NCI-H446 (cell line): ENCODE results near the gene DNAL1.
"Not testable (repeated sequence)": the region's sequence is repeated elsewhere in the genome, so short reads cannot be mapped to it uniquely, and the experiment has no call there.

Experiments used
- DNase-seq, 2 experiments: peaks; one replicate each; lab custom pipeline; 2025; lab: John Stamatoyannopoulos, UW

Gene DNAL1

DNA sequence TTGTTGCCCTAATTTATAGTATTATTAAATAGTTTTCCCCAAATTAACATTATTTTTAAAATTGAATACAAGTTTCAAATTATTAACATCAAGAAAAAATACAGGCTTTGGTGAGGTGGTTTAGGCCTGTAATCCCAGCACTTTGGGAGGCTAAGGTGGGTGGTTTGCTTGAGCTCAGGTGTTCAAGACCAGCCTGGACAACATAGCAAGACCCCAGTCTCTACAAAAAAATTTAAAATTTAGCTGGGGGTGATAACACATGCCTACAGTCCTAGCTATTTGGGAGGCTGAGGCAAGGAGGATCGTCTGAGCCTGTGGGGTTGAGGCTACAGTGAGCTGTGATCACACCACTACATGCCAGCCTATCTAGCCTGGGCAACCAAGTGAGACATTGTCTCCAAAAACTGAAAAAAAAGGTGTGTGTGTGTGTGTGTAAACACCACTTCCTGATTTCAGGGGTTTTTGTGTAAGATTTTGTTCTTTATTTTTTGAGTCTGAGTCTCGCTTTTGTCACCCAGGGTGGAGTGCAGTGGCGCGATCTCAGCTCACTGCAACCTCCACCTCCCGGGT is 3.9 kb upstream of the DNAL1 start:
- no peak for DNase-seq

DNA sequence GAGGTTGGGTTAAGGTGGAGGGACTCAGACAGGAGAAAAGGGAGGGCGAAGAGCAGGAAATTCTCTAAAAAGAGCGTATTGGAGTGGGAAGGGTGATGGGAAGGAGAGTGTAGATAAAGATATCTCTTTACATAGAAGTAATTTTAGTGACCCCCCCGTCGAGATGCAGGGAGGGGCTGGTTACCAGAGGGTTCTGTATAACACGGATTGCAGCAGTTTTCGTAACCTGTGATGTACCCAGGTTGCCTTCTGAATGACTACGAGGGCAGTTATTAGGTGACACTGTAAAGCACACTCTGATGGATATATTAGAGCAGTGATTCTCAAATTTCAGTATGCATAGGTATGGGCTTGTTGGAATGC is 443 bp downstream of the DNAL1 start:
- no peak for DNase-seq

DNA sequence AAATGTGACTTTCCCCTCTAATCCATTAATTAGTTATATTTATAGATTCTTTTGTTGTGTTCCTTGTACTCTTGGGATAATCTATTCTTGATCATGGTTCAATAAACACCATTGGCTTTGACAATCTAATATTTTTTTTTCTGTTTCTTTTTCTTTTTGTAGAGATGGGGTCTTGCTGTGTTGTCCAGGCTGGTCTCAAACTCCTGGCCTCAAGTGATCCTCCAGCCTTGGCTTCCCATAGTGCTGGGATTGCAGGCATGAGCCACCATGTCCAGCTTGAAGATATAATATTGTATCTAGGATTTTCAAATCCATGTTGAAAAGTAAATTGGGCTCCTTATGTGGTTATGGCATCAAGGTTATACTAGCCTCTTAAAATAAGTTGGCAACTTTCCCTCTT is 6.2 kb downstream of the DNAL1 start:
- no peak for DNase-seq

DNA sequence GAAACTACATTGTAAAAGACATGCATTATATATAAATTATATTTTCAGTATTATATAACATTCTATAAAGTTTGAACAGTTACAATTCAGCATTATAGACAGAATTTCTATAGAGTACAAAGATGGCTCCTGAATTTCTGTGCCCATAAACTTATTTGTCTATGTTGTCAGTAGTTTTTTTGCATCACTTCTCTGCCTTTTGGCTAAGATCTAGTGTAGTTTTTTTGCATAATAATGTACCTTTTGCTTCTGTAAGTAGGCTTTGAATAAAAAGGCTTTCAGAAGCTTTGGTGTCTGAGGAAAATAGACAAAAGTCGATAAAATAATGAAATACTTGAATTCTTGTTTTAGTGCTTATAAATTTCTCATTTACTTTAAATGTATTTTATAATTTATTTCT is 11.1 kb downstream of the DNAL1 start:
- no peak for DNase-seq

DNA sequence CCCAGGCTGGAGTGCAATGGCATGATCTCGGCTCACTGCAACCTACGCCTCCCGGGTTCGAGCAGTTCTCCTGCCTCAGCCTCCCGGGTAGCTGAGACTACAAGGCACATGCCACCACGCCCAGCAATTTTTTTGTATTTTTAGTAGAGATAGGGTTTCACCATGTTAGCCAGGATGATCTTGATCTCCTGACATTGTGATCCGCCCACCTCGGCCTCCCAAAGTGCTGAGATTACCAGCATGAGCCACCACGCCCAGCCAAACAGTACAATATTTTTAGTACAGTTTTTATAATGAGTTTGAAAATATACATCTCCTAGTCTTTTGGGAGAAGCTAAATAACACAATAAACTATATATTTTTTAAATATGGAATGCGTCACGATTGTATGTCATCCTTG is 14.4 kb downstream of the DNAL1 start:
- DNase-seq, result not testable (repeated sequence)

DNA sequence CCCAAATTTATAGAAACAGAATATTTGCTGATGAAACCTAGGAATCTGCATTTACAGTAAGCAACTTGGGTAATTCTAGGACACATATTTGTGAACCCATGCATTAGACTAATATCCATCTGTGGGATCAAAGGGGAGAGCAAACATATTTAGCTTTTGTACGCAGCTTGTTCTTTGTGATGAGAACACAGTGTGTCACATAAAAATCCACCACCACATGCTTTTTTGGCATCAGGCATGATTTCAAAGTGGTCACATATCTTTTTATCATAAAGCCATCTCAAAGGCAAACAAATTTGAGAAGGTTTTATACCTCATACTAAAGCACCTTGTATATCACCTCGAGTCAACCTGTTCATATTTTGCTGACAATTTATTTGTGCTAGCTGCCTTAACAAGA is 15.7 kb downstream of the DNAL1 start:
- no peak for DNase-seq

DNA sequence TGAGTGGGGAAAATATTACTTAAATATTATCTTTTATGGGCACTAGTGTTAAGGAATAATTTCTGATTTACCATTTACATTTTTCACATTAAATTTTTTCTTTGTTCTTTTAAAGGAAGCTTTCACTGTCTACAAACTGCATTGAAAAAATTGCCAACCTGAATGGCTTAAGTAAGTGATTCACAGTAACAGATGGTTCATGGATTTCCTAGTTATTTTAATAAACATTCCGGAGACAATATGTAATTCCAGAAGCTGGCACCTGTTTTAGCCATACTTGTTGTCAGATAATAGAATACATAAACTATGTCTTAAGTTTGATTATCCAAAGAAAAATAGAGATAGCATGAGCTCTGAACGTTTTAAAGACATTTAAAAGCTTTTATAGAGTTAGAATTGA is 17.1 kb downstream of the DNAL1 start:
- DNase-seq, result peak in 1 of 2 experiments; percentile 32

DNA sequence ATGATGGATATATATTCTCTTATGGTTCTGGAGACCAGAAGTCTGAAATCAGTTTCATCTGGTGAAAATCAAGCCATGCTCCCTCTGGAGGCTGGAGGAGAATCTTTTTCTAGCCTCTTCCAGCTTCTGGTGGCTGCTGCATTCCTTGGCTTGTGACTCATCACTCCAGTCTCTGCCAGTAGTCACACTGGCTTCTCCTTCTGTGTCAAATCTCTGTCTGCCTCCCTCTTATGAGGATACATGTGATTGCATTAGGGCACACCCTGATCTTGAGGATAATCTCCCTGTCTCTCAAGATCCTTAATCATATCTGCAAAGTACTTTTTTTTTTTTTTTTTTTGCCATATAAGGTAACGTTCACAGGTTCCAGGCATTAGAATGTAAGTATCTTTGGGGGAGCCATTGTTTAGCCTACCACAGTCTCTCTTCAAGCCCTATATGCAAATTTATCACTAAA is 17.7 kb downstream of the DNAL1 start:
- DNase-seq, result peak; percentile 25 to 76

DNA sequence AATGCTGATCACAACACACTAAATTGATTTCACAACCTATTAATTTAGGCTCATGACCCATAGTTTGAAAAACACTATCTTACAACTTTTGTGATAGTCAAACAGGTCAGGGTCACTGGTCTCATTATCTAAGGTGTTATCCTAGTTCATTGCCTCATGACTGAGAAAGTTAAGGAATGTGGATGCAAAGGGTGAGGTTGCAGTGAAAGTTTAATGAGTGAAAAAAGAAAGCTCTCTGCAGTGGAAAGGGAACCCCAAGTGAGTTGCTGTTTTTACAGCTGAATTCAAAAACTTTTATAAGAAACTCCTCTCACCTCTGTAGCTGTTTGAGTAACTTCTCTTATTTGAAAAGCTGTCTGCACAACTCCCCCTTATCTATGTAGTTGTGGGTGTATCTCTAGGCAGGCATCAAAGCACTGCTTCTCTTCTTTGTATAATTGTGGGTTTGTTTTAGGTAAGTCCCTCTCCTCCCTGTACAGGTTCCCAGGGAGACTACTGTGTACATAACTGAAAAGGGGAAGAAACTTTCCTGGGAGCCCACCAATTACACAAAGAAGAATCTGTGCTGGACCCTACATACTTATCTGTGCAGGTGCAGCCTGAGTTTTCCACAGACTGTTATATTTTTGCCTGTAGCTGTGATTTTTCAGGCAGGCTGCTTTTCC is 18.9 kb downstream of the DNAL1 start:
- DNase-seq, result no peak

DNA sequence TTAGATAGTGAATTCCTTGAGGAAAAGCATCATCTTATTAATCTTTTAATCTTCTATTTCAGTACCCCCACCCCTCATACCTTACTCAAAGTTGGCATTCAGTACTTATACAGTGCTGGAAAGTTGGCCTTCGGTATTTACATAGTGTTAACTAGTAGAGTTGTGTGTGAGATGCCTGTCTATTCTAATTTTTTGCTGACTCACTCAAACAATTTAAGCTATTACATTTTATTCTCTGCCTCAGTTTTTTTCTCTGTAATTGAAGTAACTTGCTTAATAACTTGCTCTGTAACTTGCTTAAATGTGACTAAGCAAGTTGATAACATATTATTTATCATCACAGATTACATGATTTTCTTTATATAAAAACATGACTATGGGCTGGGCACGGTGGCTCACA is 20.3 kb downstream of the DNAL1 start:
- DNase-seq, result no peak

DNA sequence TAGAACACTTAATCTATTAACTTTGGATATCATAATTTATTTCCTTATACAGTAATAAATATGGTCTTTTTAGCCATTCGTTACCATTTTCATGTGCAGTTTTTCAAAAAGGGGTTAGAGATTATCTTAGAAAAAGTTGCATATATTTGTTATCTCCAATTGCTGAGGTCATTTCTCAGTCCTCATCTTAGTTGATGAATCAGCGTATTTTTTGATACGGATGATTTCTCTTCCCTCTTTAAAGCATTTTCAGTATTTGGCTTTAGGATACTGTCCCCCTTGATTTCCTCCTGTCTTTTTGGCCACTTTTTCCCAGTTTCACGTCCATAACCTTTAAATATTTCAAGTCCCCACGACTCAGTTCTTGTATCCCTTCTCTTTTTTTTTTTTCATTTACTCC is 21.8 kb downstream of the DNAL1 start:
- DNase-seq, result no peak

DNA sequence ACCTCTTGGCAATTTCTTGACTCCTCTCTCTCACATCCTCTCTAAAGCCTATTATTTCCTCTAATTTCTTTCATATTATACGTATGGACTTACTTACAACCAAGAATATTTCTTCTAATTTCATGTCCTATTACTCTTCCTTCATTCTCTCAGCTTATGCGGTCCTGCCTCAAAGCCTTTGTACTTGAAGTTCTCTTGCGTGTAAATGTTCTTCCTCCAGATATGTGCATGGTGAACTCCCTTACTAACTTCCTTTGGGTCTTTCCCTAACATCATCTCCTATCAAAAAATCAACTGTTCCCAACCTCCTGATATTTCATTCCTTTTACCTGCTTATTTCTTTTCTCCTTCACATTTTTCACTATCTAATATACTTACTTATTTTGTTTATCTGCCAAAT is 23.1 kb downstream of the DNAL1 start:
- DNase-seq, result no peak

DNA sequence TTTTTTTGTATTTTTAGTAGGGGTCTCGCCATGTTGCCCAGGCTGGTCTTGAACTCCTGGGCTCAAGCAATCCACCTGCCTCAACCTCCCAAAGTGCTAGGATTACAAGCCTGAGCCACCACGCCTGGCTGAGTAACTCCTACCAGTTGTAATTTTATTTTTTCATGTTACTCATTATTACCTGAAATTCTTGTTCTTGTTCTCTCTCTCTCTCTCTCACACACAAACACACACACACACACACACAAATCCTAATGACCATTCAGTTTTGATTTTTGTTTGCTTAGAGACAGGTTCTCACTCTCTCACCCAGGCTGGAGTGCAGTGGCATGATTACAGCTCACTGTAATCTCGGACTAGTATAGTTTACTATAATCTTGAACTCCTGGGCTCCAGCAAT is 30.2 kb downstream of the DNAL1 start:
- no peak for DNase-seq

DNA sequence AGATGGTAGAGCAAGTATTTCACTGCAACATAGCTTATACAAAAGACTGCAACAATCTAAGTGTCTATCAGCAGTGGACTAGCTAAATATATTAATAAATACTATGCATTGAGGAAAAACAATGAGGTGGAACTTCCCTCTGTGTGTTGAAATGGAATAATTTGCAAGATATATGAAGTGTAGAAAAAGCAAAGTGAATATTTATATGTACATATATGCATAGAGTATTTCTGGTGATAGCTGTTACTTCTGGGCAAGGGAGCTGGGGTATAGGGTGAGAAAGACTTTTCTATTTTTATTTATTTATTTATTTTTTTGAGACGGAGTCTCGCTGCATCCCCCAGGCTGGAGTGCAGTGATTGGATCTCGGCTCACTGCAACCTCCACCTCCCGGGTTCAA is 33.9 kb downstream of the DNAL1 start:
- DNase-seq, result no peak

DNA sequence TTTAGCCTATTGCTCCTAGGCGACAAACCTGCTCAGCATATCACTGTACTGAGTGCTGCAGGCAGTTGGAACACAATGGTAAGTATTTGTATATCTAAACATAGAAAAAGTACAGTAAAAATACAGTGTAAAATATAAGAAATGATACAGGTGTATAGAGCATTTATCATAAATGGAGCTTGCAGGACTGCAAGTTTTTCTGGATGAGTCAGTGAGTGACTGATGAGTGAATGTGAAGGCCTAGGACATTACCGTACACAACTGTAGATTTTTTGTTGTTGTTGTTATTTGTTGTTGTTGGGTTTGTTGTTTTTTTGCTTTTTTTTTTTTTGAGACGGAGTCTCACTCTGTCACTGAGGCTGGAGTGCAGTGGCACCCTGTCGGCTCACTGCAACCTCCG is 36.0 kb downstream of the DNAL1 start:
- no peak for DNase-seq

DNA sequence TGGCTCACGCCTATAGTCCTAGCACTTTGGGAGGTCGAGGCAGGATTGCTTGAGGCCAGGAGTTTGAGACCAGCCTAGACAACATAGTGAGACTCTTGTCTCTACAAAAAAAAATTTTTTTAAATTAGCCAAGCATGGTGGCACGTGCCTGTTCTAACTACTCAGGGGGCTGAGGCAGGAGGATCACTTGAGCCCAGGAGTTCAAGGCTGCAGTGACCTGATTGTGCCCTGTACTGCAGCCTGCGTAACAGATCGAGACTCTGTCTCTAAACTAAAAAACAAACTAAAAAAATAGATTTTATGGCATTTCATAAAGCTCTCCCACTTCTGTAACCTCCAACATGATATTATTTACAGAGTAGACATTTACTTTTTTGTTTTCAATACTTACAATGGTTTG is 39.8 kb downstream of the DNAL1 start:
- no peak for DNase-seq

DNA sequence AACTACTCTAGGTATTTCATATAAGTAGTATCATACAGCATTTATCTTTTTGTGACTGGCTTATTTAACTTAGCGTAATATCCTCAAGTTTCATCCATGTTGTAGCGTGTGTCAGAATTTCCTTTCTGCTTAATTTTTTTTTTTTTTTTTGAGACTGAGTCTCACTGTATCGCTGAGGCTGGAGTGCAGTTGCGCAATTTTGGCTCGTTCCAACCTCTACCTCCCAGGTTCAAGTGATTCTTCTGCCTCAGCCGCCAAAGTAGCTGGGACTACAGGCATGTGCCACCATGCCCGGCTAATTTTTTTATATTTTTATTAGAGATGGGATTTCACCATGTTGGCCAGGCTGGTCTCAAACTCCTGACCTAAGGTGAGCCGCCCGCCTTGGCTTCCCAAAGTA is 40.5 kb downstream of the DNAL1 start:
- DNase-seq, result no peak

DNA sequence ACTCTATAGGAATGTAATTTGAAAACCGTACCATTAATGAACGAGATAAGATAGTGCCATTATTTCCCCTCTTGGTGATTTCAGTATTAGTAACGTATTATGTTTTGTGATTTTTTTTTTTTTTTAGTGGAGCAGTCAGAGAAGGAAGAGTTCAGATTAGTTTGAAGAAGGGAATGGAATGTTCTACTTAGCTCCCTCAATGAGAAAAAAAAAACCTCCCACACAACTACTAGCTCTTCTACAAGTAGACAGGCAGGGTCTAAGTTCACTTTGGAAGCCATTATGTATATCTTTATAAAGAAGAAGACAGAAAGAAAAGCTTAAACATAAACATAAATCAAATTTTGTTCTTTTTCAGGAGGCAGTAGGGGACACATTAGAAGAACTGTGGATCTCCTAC is 42.1 kb downstream of the DNAL1 start:
- no peak for DNase-seq

DNA sequence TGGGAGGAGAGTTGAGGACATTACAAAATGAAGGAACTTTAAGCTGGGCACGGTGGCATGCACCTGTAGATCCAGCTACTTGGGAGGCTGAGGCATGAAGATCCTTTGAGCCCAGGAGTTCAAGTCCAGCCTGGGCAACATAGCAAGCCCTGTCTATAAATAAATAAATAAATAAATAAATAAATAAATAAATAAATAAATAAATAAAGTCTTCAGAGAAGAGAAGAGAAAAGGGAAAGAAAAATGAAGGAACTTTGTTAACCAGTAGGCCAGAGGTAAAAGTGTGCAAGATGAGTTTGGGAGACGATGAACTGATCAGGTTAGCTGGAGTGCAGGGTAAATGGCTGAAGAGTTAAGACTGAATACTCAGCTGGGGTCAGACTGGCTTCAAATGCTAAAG is 49.3 kb downstream of the DNAL1 start:
- DNase-seq, result no peak

DNA sequence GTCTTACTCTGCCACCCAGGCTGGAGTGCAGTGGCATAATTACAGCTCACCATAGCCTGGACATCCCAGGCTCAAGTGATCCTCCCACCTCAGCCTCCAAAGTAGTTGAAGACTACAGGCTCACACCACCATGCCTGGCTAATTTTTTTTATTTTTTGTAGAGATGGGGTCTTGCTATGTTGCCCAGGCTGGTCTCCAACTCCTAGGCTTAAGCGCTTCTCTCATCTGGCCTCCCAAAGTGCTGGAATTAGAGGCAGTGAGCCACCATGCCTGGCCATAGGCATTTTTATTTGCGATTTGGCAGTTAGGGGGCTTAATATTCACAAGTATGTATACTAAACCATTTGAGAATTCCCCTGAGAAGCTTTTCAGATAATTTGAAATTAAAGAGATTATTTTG is 50.3 kb downstream of the DNAL1 start:
- no peak for DNase-seq

DNA sequence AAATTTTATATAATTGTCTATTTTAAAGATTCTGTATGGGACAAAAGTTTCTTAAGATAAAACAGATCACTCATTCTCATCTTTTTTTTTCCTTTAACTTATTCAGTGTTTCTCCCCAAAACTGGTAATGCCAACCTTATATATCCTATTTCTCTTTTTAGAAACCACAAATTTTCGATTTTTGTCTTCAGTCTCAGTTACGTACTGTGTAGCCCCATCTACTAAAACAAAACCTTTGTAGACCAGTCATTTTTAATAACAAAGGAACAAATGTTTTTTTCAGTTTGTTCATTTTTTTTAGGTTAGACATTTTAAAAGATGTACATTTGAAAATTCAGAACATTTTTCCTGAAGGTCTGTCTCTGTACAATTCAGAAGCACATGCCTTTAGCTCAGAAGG is 51.2 kb downstream of the DNAL1 start:
- no peak for DNase-seq

DNA sequence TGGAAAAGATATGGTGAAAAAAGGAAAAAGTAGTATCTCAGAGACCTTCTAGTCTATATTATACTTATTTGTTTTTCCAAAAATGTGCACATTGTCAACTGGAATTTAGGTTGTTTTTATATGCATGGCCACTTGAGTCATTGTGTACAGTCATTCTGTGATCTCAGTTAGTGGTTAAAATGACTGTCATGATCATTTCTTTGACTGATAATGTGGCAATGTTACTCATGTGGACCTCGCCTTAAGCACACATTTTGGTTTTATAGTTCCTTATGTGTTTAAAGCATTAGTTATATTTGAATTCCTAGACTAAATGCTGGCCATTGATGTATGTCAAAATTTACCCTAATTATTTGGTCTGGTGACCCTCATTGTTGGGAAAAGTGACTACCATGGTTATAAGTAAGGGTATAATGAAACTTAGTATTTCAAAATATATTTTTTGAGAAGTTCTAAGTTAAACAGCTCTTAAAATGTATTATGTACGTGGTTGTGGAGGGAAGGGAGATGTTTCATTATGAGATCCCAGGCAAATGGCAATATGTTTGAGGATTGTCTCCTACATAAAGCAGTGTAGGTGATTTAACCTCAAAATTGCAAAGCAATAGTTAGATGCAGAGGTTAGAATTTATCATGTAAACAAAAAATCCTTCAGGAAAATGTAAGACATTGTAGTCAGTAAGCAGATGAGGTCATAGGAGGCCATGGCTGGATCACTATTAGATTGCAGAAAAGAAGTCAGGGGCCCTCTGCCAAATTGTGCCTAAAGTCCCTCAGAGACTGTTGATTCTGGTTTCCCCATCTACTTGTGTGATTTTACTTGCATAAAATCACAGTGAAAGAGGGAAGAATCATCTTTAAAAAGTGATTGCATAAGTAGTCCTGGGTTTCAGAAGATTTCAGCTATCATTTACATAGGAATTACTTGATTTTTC is 51.9 kb downstream of the DNAL1 start:
- DNase-seq, result no peak

DNA sequence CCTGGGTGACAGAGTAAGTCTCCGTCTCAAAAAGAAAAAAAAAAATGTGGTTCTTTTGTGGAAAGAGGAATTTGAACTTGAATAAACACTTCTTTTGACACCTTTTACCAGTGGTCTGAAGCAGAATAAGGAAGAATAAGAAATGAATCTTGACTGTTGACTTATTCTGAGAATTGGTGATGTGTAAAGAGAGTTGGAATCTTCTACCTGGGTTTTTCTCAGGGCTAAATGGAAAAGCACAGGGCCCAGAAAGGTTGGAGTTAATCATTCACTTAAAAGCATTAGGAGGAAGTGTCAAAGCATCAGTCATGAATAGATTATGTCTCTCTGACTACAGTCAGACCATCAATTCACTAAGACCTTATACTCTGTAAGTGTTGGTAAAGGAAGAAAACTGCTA is 55.5 kb downstream of the DNAL1 start:
- no peak for DNase-seq
